HL-60/S4 treated with retinoic acid at 250 ng/mL for 4 days and 3 days (cell line): ENCODE measurements around the gene RTEL1.
"Not testable (repeated sequence)": the region's sequence is repeated elsewhere in the genome, so short reads cannot be mapped to it uniquely, and the experiment has no call there.

ENCODE experiments used
- in situ Hi-C: fragments of 300-500 bp; cut with MboI; formaldehyde crosslinking; loops from 2 replicates; pipeline ENCODE4 v1.7.0; 2022; ENCODE audit warnings: low sequenced_read_pairs

The RTEL1 gene, protein sequence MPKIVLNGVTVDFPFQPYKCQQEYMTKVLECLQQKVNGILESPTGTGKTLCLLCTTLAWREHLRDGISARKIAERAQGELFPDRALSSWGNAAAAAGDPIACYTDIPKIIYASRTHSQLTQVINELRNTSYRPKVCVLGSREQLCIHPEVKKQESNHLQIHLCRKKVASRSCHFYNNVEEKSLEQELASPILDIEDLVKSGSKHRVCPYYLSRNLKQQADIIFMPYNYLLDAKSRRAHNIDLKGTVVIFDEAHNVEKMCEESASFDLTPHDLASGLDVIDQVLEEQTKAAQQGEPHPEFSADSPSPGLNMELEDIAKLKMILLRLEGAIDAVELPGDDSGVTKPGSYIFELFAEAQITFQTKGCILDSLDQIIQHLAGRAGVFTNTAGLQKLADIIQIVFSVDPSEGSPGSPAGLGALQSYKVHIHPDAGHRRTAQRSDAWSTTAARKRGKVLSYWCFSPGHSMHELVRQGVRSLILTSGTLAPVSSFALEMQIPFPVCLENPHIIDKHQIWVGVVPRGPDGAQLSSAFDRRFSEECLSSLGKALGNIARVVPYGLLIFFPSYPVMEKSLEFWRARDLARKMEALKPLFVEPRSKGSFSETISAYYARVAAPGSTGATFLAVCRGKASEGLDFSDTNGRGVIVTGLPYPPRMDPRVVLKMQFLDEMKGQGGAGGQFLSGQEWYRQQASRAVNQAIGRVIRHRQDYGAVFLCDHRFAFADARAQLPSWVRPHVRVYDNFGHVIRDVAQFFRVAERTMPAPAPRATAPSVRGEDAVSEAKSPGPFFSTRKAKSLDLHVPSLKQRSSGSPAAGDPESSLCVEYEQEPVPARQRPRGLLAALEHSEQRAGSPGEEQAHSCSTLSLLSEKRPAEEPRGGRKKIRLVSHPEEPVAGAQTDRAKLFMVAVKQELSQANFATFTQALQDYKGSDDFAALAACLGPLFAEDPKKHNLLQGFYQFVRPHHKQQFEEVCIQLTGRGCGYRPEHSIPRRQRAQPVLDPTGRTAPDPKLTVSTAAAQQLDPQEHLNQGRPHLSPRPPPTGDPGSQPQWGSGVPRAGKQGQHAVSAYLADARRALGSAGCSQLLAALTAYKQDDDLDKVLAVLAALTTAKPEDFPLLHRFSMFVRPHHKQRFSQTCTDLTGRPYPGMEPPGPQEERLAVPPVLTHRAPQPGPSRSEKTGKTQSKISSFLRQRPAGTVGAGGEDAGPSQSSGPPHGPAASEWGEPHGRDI (N-terminal part only)

DNA sequence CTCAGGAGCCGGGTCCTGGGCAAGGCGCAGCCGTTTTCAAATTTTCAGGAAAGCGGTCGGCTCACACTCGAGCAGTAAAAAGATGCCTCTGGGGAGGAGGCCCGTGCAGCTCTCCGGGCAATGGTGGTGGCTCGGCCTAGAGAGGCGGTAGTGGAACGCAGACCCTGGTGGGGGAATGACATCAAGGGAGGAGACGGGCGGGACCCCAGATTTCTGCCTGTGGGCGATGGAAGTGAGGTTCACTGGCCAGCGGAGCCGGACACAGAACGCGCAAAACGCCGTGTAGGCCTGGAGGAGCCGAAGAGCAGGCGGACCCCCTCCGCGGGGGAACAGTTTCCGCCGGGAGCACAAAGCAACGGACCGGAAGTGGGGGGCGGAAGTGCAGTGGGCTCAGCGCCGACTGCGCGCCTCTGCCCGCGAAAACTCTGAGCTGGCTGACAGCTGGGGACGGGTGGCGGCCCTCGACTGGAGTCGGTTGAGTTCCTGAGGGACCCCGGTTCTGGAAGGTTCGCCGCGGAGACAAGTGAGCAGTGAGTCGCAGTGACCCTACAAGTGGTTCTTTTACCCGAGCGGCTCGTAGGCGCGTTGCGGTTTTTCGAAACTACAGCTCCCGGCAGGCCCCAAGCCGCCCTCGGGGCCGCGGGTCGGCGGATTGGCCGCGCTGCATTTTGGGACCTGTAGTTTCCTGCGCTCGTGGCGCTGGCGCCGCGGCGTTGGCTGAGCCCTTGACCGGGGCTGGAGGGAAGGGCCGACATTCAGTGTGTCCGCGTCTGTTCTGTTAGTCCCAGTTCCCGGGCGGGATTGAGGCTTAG lies at the start of gene RTEL1:
Gene RTEL1, plus strand, starts transcription at position 376 of the 812 bp plus-strand sequence. CDS start 1,091 bp downstream, outside the sequence.
- in situ Hi-C loops: no loop called here

DNA sequence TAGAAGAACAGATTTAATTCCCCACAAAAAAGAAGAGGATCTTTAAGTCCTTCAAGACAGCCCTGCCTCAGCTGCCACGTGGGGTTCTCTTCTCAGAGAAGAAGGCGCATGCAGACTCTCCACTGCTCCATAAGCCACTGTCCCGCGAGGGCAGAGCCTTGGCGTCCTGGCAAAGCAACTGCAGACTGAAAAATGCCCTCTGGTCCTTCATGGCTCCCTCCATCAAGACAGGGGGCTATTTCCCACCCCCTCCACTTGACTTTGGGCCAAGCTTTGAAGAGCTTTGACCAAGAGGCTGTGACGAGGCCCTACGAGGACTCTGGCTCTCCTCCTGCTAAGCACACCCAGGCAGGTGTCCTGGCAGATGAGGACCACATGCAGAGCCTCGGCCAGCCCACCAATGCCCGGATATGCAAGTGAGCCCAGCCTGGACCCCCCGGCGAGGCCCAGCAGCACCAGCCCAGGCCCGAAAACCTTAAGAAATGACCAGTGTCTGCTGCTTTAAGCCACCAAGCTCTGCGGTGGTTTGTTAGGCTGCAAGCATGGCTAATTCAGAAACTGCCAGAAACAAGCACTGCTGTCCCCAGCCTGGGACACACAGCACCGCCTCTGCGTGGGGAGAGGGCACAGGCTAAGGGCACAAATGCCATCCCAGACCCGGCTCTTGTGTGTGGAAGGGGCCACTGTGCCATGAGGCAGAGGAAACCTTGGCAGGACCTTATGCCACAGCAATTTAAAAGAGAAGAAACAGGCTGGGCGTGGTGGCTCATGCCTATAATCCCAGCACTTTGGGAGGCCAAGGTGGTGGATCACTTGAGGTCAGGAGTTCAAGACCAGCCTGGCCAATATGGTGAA lies 47.3 kb upstream of the RTEL1 start:
- in situ Hi-C loops: no loop called here

DNA sequence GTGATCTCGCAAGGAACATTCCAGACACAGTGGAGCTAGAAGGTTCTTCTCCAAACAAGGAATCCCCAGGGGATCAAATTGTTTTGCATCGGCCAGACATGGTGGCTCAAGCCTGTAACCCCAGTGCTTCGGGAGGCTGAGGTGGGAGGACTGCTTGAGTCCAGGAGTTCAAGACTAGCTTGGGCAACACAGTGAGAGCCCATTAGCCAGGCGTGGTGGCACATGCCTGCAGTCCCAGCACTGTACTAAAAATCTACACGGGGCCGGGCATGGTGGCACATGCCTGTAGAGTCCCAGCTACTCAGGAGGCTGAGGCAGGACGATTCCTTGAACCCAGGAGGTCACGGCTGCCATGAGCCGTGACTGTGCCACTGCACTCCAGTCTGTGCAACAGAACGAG lies 46.5 kb upstream of the RTEL1 start:
- in situ Hi-C loops: no loop called here

DNA sequence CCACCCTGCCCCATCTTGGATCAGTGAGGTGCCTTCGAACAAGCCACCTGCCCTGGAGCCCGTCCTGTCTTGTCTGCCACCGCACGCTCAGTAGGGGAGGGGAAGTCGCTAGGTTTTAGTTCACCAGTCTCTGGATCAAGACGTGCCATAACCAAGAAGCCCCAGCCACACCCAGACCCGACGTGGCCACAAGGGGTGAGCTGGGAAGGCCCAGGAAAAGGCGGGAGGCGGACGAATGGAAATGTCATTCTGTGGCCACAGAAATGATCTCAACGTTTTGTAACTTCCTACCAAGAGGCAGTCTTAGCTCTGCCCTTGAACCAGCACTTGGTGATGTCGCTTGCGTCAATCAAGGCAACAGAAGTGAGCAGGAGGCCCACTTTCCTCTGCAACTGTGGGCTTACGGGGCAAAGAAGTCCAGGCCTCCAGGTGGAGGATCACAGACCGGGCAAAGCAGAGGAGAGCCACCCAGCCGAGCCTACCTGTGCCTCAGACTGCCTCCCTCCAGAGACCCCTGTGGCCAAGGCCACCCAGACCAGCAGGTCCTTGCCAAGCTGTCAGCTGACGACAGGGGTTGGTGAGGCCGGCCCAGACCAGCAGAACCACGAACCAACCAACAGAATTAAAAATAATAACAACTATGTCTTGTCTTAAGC lies 45.7 kb upstream of the RTEL1 start:
- in situ Hi-C loops: no loop called here

DNA sequence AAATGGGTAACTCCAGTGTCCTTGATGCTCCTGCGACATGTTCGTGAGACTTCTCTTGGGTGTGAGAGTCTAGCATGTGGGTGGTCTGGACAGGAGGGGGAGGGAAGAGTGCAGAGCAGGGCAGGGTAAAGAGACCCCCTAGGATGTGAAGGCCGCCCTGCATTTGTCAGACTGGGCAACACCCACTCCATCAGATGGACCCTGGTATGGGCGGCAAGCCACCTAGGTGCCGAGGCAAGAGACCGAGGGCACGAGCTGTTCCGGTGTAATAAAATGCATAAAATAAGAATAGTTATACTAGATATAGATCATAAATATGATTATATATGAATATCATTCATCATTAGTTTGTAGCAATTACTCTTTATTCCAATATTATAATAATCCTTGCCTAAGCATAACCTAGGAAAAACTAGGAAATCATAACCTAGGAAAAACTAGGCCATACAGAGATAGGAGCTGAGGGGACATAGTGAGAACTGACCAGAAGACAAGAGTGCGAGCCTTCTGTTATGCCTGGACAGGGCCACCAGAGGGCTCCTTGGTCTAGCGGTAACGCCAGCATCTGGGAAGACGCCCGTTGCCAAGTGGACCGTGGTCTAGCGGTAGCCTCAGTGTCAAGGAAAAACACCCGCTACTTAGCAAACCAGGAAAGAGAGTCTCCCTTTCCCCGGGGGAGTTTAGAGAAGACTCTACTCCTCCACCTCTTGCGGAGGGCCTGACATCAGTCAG lies 44.1 kb upstream of the RTEL1 start:
- in situ Hi-C loops: not testable (repeated sequence)

DNA sequence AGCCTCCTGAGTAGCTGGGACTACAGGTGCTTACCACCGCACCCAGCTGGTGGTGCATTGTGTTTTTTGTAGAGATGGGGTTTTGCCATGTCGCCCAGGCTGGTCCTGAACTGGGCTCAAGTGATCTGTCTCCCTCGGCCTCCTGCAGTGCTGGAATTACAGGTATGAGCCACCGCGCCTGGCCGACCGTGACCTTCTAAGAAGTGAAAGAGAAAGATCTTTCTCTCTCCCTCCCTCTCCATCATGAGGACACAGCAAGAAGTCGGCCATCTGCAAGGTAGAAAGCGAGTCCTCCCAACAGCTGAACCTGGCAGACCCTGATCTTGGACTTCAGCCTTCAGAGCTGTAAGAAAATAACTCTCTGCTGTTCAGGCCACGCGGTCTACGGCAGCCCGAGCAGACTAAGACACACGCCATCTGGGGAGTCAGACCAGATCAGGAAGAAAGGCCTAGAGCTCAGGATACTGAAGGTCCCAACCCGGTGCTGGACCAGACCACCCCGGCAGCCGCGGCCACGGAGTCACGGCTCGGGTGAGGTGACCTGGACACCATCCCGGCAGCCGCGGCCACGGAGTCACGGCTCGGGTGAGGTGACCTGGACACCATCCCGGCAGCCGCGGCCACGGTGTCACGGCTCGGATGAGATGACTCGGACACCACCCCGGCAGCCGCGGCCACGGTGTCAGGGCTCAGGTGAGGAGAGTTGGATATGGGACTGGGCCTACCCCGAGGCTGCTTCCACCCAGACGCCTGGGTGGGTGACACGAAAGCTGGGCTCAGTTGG lies 40.8 kb upstream of the RTEL1 start:
- in situ Hi-C loops: no loop called here

DNA sequence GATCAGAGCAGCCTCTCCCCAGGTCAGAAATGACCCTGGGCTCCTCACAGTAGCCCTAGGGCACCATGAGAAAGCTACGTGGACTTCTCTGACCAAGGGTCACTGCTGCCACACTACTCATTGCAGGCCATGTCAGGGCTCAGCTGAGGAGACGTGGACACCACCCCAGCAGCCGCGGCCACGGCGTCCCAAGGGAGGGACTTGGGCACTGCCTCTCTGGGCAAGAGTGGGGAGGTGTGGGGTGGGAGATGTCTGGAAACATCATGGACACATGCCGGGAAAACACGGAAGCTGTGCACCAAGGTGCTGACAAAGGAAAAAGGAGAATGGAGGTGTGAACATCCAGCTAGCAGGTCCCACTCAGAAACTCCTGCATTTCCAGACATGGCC lies 40.2 kb upstream of the RTEL1 start:
- in situ Hi-C loops: no loop called here

DNA sequence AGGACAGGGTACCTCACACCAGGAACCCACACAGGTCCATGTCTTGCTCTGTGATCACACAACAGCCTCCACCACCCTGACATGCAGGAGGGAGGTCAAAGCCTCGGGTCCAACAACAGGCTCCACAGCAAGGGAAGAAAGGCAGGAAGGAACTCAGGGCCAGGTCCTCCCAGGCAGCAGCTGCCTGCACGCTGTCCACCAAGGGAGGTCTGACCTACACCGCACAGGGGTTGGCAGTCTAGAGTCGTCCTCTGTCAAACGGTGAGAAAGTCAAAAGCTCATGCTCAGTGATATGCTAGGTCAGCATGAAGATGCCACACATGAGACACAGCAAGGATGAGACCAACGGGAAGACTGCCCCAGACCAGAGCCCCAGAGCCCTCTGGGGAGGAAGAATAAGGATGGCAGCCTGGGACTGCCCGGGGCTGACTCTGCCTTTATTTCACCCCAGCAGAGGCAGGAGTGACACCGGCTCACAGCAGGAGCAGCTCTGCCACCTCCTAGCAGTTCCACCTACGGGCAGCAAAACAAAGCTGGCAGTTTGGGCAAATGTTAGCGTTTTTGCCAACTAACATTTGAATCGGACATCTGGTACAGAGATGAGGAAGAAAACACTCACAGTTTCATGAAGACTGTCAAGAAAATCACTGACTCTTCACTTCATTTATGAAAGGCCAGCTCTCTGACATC lies 39.7 kb upstream of the RTEL1 start:
- in situ Hi-C loops: no loop called here

DNA sequence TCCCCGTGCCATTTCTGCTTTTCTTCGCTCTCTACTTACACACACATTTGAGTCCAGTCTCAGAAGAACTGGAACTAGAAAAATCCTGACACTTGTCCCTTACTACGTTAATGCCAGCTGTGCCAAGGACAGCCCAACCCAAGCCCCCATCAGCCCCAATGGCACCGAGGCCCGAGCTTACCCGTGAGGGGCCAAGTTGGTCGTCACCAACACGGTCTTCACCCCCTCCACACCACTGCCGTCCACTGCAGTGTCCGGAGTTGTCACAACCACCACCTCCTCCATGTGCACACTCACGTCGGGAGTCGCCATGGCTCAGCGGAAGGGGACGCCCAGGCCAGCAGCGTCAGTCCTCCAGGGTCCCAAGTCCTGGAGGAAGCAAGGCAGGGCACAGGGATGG lies 39.0 kb upstream of the RTEL1 start:
- in situ Hi-C loops: no loop called here

DNA sequence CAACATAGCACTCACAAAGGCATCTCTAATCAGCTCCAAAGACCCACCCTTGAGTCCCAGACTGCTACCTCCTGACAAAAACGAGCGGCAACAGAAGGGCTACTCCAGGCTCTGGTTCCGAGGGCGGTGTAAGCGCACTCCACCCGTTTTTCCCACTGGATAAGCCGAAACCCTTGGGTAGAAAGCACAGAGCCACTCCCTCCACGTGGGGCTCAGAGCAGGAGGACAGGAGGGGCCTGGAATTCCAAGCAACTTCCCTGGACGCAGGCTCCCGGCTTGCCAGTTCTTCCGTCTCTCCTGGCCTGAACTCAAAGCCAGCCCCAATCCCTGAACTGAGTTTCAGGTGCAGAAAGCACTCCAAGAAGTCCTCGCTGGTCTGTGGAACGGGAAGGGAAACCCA lies 38.6 kb upstream of the RTEL1 start:
- in situ Hi-C loops: no loop called here

DNA sequence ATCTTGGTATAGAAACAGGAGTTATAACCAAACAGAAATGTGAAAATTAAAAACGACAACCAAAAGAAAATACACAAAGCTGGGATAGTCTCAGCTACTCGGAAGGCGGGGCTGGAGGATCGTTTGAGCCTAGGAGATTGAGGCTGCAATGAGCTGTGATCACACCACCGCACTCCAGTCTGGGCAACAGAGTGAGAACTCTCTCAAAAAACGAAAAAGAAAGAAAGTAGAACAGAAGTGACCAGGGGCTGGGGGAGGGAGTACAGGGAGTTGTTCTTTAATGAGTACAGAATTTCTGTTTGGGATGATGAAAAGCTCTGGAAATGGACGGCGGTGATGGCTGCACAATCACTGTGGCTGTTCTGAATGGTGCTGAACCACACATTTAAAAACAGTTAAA lies 37.1 kb upstream of the RTEL1 start:
- in situ Hi-C loops: no loop called here

DNA sequence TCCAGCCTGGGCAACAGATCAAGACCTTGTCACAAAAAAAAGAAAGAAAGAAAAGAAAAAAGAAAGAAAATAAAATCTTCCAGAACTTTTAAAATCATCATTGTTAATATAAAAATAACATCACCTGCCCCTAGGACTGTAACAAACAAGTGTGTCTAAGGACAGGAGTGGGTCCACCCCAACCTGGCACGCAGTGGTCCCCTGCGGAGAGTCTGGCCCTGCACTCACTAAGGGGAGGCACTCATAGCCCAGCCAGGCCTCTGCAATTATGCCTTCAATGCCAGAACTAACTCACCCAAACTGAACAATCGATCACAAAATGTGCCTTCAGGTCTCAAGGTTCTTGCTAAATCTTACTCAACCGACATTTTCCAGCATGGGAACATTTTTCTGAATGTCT lies 36.0 kb upstream of the RTEL1 start:
- in situ Hi-C loops: no loop called here

DNA sequence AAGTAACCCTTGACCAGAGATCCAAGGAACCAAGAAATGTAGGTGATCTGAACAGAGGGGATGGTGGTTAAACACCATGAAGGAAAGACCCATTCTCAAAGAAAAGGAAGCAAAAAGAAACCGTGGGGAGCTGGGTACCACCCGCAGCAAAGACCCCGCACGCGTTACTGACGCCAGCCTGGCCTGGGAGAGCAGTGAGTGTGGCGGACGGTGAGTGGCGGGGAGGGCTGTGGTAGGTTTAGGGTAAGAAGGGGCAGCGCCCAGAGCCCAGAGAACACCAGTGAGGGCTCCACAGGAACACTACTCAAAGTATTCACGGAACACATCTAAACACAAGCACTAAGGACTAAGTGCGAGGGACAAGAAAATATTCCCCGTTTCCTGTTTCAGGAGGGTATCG lies 35.4 kb upstream of the RTEL1 start:
- in situ Hi-C loops: no loop called here

DNA sequence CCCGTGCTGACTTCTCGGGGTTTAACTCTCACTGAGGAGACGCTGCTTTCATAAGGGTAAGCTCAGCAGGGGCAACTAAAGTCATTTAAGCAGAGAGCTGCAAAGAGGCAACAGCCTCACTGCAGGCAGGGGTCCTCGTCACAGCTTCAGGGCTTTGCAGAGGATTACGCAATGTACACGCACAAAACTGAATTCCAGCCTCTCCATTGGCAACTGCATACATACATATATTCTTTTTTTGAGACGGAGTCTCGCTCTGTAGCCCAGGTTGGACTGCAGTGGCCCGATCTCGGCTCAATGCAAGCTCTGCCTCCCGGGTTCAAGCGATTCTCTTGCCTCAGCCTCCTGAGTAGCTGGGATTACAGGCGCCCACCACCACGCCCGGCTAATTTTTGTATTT lies 33.6 kb upstream of the RTEL1 start:
- in situ Hi-C loops: no loop called here

DNA sequence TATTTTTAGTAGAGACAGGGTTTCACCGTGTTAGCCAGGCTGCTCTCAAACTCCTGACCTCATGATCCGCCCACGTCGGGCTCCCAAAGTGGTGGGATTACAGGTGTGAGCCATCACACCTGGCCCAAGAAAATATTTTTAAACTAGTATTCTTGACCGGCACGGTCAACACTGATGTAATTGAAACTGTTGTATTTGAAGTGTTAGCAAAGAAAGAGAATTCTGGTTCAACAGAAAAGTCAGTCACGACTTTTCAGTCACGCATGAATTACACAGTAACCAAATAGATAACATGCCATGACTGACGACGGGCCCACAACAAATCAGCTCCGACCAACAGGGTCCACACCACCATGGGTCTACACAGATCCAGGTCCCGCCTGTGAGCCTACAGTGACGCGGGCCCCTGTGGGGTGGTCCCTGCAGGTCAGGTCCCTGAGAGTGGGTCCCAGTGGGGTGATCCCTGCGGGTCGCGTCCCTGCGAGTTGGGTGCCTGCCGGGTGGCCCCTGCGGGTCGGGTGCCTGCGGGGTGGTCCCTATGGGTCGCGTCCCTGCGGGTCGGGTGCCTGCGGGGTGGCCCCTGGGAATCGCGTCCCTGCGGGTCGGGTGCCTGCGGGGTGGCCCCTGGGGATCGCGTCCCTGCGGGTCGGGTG lies 32.2 kb upstream of the RTEL1 start:
- in situ Hi-C loops: no loop called here

DNA sequence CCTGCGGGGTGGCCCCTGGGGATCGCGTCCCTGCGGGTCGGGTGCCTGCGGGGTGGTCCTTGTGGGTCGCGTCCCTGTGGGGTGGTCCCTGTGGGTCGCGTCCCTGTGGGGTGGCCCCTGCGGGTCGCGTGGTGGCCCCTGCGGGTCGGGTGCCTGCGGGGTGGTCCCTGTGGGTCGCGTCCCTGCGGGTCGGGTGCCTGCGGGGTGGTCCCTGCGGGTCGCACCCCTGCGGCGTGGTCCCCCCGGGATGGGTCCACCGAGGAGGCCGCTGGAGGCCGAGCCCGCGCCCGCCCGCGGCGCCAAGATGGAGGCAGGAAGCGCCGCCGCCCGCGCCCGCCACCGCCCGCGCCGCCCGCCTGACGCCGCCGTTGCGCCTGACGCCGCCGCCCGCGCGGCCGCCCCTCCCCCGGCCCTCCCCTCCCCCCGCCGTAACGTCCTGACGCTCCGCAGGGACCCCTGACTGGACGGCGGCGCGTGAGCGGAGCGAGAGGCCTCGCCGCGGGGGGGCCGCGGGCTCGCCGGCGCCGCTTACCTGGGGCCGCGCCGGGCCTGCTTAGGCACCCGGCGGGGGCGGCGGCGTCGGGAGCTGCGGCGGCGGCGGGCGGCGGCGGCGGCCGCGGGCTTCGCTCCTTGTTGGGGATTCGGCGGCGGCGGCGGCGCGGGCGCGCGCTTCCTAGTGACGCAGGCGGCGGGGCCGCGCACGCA lies 31.5 kb upstream of the RTEL1 start, which contains the start of gene GMEB2:
Gene GMEB2, minus strand, starts transcription at position 678 of the 705 bp plus-strand sequence. CDS start 7,704 bp downstream, outside the sequence.
- in situ Hi-C loops: no loop called here
